Measurements from ENCODE around the gene SPEG. TPM values are rescaled to one million over a fixed set of nuclear protein-coding genes. Genes with fewer than 3 reads are reported as not detected.
A peak's percentile ranks its signal among the peaks of the same experiment; 100 is the strongest.

The SPEG gene
- total RNA-seq, 2 donors from 2014 or later, result 23.1 to 29.8 TPM

DNA sequence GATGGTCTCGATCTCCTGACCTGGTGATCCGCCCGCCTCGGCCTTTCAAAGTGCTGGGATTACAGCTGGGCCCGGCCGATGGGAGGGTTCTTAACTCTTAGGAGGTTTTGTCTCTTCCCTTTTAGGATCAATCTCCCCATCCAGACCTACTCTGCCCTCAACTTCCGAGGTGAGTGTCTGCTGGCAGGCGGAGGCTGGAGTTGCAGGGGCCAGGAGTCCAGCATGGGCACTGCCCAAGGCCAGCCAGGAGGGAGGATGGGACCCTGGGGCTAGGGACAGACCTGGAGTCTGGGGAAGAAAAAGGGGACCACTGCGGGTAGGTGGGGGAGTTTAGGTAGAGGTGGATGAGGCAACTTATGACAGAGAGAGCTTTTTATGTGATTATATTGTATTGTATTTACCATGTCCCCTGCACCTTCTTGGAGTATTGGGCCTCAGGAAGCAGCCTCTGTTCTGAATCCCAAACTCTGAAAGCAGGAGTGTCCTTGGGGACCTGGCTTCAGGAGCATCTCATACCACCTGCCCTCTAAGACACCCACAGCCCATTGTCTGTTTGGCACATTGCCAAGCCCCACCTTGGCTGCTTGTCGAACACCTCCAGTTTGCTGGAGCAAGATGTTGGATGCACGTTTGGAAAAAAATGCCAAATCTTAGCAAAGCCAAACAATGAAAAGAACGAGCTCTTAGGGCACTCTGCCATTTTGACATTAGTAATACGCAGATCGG, 10.8 kb upstream of the SPEG start:
- Mint-ChIP-seq H3K36me3 (ENCODE audit: low read depth) (no peaks in the 10 kb centered on the region), H3K9me3 (peaks cover 2% of the 10 kb centered on the region), H3K4me1 (peaks cover 7% of the 10 kb centered on the region), H3K27me3 (ENCODE audit: insufficient read depth) (peaks cover 54% of the 10 kb centered on the region), H3K4me3 (no peak overlapping the region), H3K27ac (no peak overlapping the region)
- 95% methylated on average over 6 to 14 of the region's 14 CpGs for WGBS, 2 experiments (ENCODE audit: insufficient coverage in 1 of 2, insufficient read length in 1 of 2)
- no peak for DNase-seq
- H3K27me3 ChIP-seq (ENCODE audit: control insufficient read depth, insufficient read depth, low read length, poor library complexity, severe bottlenecking), result no peaks in the 10 kb centered on the region
- H3K4me3 ChIP-seq (ENCODE audit: low read length), result no peak overlapping the region
- no peaks in the 10 kb centered on the region for H3K9me3 ChIP-seq (ENCODE audit: control insufficient read depth, low read length)
- H3K36me3 ChIP-seq (ENCODE audit: control insufficient read depth, insufficient read depth, low read length), result no peaks in the 10 kb centered on the region
- H3K9ac ChIP-seq (ENCODE audit: extremely low read depth, low read length, poor library complexity, severe bottlenecking), result no peak overlapping the region
- H3K4me1 ChIP-seq (ENCODE audit: control insufficient read depth, insufficient read depth, low read length), result peaks cover 5% of the 10 kb centered on the region
- TF ChIP-seq, protein P1, sequence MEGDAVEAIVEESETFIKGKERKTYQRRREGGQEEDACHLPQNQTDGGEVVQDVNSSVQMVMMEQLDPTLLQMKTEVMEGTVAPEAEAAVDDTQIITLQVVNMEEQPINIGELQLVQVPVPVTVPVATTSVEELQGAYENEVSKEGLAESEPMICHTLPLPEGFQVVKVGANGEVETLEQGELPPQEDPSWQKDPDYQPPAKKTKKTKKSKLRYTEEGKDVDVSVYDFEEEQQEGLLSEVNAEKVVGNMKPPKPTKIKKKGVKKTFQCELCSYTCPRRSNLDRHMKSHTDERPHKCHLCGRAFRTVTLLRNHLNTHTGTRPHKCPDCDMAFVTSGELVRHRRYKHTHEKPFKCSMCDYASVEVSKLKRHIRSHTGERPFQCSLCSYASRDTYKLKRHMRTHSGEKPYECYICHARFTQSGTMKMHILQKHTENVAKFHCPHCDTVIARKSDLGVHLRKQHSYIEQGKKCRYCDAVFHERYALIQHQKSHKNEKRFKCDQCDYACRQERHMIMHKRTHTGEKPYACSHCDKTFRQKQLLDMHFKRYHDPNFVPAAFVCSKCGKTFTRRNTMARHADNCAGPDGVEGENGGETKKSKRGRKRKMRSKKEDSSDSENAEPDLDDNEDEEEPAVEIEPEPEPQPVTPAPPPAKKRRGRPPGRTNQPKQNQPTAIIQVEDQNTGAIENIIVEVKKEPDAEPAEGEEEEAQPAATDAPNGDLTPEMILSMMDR (conservative IDR thresholded peaks at IDR 0.05), result no peak
- H3K27ac ChIP-seq (ENCODE audit: low read depth, low read length), result no peak overlapping the region

DNA sequence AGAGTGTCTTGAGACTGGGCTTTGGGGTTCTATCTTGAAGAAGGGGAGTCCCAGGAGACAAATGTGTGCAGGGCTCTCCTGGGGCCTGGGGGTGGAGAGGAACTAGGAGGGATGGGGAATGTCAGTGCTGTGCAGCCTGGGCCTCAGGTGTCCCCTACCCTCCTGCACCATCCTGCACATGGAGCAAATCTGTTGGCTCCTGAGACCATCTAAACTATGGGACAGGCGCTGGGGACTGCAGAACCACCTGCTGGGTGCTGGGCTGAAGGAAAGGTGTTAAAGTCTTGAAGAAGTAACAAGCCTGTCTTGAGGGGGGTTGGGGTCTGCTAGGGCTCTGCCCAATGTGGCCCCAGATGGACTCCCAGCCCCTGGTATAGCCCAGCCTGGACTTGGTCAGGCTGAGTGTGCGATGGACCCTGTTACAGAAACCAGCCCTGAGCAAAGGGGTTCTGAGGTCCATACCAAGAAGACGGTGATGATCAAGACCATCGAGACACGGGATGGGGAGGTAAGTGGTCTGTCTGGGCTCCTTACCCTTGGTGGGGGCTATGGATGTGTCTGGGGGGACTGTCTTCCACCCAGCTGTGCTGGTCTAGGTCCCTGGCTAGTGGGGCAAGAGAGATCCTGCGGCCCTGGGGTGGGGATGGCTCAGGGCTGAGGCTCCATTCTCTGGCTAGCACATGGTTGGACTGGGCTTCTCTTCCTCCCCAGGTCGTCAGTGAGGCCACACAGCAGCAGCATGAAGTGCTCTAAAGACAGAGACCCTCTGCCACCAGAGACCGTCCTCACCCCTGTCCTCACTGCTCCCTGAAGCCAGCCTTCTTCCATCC, 9.2 kb upstream of the SPEG start:
- WGBS, 2 experiments (ENCODE audit: insufficient coverage in 1 of 2, insufficient read length in 1 of 2), result 91 to 100% methylated on average over 3 to 8 of the region's 8 CpGs
- Mint-ChIP-seq H3K9me3 (no peaks in the 10 kb centered on the region), H3K27ac (no peak overlapping the region), H3K27me3 (ENCODE audit: insufficient read depth) (peaks cover 43% of the 10 kb centered on the region), H3K4me1 (peaks cover 7% of the 10 kb centered on the region), H3K36me3 (ENCODE audit: low read depth) (no peaks in the 10 kb centered on the region), H3K4me3 (no peak overlapping the region)
- TF ChIP-seq, protein P1 (conservative IDR thresholded peaks at IDR 0.05), result no peak
- no peak overlapping the region for H3K9ac ChIP-seq (ENCODE audit: extremely low read depth, low read length, poor library complexity, severe bottlenecking)
- DNase-seq, result no peak
- H3K4me3 ChIP-seq (ENCODE audit: low read length), result no peak overlapping the region
- H3K4me1 ChIP-seq (ENCODE audit: control insufficient read depth, insufficient read depth, low read length), result peaks cover 7% of the 10 kb centered on the region
- H3K27ac ChIP-seq (ENCODE audit: low read depth, low read length), result no peak overlapping the region
- H3K36me3 ChIP-seq (ENCODE audit: control insufficient read depth, insufficient read depth, low read length), result no peaks in the 10 kb centered on the region
- no peaks in the 10 kb centered on the region for H3K27me3 ChIP-seq (ENCODE audit: control insufficient read depth, insufficient read depth, low read length, poor library complexity, severe bottlenecking)
- H3K9me3 ChIP-seq (ENCODE audit: control insufficient read depth, low read length), result no peaks in the 10 kb centered on the region

DNA sequence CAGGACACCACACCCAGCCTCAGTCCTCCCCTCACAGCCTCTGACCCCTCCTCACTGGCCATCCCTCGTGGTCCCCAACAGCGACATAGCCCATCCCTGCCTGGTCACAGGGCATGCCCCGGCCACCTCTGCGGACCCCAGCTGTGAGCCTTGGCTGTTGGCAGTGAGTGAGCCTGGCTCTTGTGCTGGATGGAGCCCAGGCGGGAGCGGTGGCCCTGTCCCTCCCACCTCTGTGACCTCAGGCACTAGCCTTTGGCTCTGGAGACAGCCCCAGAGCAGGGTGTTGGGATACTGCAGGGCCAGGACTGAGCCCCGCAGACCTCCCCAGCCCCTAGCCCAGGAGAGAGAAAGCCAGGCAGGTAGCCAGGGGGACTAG, 8.6 kb upstream of the SPEG start:
- no peak overlapping the region for H3K4me3 ChIP-seq (ENCODE audit: low read length)
- no peak overlapping the region for H3K9ac ChIP-seq (ENCODE audit: extremely low read depth, low read length, poor library complexity, severe bottlenecking)
- Mint-ChIP-seq H3K36me3 (ENCODE audit: low read depth) (no peaks in the 10 kb centered on the region), H3K4me3 (no peak overlapping the region), H3K27ac (no peak overlapping the region), H3K27me3 (ENCODE audit: insufficient read depth) (peaks cover 37% of the 10 kb centered on the region), H3K9me3 (no peaks in the 10 kb centered on the region), H3K4me1 (peaks cover 7% of the 10 kb centered on the region)
- 88 to 100% methylated on average over 1 to 7 of the region's 7 CpGs for WGBS, 2 experiments (ENCODE audit: insufficient coverage in 1 of 2, insufficient read length in 1 of 2)
- TF ChIP-seq, protein P1 (conservative IDR thresholded peaks at IDR 0.05), result no peak
- peaks cover 7% of the 10 kb centered on the region for H3K4me1 ChIP-seq (ENCODE audit: control insufficient read depth, insufficient read depth, low read length)
- no peaks in the 10 kb centered on the region for H3K9me3 ChIP-seq (ENCODE audit: control insufficient read depth, low read length)
- H3K27ac ChIP-seq (ENCODE audit: low read depth, low read length), result no peak overlapping the region
- no peaks in the 10 kb centered on the region for H3K36me3 ChIP-seq (ENCODE audit: control insufficient read depth, insufficient read depth, low read length)
- DNase-seq, result peak; percentile 45
- no peaks in the 10 kb centered on the region for H3K27me3 ChIP-seq (ENCODE audit: control insufficient read depth, insufficient read depth, low read length, poor library complexity, severe bottlenecking)
